HG03460 (cell line): ENCODE results near the gene OR5V1.
"Not testable (repeated sequence)": the region's sequence is repeated elsewhere in the genome, so short reads cannot be mapped to it uniquely, and the experiment has no call there.

Experiments
- ATAC-seq: cut with Tn5 transposase; IDR thresholded peaks from one replicate; pipeline ENCODE4 v1.9.1; 2021; ENCODE audit not compliant: unreplicated experiment

The OR5V1 gene

DNA sequence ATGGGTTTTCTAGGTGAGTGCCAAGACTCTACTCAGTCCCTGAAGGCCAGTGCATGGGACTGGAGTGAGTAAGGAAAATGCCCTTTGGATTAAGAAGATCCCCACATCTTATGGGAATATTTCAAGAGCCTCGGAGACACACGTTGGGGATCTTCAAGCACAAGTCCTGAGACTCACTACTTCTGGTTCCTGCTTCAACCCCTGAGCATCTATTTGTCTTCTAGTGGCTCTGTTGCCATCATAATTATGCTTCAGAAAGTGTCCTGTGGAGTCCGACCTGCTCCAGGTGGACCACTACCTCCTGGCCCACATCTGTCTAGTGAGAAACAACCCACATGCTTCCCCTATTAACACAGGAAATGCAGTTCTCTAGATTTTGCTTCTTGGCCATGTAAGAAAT lies at the start of gene OR5V1:
Gene OR5V1 (minus strand): TSS at position 101 of the 400 bp plus-strand sequence. CDS start 12,670 bp downstream, outside the sequence.
- ATAC-seq = no peak

GRCh38 chr6:29414588-29414987 lies 45.9 kb upstream of the OR5V1 start, which contains the start of gene OR12D1:
OR12D1 (plus strand) TSS chr6:29414928.
- ATAC-seq = no peak

DNA sequence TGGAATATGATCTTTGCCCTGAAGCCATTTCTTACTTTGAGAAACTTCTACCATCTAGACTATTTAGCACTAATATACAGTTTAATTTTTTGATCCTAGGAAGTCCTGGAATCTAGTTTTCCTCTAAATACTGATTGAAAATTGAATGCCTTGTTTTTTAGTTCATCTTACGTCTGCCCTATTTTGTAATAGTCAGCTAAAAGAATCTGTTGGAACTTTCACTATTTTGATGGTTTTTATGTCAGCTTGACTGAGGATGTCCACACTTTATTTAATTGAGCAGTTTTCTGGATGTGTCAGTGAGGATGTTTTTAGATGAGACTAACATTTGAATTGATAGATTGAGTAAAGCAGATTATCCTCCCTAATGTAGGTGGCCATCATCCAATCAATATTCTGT lies 35.1 kb upstream of the OR5V1 start:
- no peak for ATAC-seq

DNA sequence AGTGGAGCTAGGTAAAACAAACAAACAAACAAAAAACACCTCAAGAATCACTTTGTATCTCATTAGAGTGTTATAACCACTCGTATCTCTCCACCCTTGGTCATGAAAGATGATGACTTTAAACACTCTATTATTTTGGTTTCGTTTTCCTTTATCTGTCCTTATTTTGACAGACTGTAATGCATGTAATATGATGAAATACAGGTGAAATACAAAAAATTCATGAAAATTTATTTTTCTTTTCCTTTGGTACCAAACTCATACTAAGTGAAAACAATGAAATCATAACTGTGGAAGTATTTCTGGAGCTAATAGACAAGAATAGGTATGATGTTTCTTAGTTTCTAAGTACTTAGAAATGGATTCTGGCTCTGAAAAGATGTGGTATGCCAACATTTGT lies 30.9 kb upstream of the OR5V1 start:
- no peak for ATAC-seq

DNA sequence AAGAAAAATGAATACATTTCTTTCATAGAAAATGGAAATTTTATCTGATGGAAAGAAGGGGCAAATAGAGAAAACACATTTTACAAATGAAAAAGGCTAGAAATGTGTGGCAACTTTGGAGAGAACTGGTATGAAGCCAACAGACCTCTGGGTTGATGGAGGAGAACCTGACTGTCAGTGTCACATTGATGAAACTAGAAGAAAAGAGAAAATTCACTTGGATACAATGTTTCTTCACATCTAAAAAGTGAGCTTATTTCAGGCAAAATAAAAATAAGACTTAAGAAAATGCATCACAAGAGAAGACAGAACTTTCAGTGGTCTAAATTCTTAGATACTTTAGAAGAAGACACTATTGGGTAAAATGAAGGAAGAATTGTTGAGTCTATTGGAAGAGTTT lies 26.7 kb upstream of the OR5V1 start, which contains the start of gene OR12D2:
Gene OR12D2 (plus strand): TSS at position 301 of the 400 bp plus-strand sequence. CDS start 1,069 bp downstream, outside the sequence.
- ATAC-seq = no peak

- no peak for ATAC-seq
Measured at GRCh38 chr6:29388533-29388932, 19.9 kb upstream of the OR5V1 start.

- no peak for ATAC-seq
Measured at GRCh38 chr6:29376003-29376402, 7.3 kb upstream of the OR5V1 start.

- no peak for ATAC-seq
Measured at GRCh38 chr6:29375191-29375590, 6.5 kb upstream of the OR5V1 start, which contains the start of gene OR12D3. OR12D3 (minus strand) TSS chr6:29375291; CDS start chr6:29375287, 4 bp downstream.

GRCh38 chr6:29355603-29356002 lies 13.1 kb downstream of the OR5V1 start:
- ATAC-seq = no peak

DNA sequence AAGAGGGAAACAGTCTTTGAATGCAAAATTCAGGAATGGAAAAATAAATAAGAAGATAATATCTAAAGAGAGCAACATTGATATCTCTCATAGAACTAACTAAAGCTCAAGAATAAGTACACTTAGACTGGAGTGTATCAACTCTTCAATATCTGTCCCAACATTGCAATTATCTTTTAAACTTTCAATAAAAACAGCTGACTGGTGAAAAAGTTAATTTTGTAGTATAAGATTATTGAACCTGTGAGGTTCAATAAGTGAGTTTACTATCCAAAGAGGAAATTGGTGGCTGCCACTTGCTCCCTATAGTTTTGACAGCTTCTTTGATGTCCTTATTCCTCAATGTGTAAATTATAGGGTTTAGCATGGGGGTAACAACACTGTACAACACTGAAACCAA lies 13.7 kb downstream of the OR5V1 start:
- ATAC-seq = no peak

GRCh38 chr6:29349348-29349747 lies 19.3 kb downstream of the OR5V1 start:
- not testable (repeated sequence) for ATAC-seq

- ATAC-seq = no peak
Measured at GRCh38 chr6:29345380-29345779, 23.3 kb downstream of the OR5V1 start.

DNA sequence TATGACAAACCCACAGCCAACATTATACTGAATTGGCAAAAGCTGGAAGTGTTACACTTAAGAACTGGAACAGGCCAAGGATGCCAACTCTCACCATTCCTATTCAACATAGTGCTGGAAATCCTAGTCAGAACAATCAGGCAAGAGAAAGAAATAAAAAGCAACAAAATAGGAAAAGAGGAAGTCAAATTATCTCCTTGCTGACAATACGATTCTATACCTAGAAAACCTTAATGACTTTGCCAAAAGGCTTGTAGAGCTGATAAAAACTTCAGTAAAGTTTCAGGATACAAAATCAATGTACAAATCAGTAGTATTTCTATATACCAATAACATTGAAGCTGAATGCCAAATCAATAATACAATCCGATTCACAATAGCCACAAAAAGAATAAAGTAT lies 32.4 kb downstream of the OR5V1 start:
- no peak for ATAC-seq

DNA sequence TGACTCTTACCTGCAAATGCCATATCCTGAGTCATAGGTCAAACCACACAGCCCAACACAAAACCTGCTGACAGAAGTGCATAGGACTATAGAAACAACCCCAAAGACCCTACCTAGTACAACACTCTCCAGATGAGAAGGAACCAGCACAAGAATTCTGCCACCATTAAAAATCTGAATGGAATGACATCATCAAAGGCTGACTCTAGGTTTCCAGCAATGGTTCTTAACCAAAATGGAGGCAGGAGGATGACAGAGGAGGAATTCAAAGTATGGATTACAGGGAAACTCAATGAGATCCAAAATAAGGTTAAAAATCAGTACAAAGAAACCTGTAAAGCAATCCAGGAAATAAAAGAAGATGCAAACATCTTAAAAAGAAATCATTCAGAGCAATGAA lies 36.0 kb downstream of the OR5V1 start:
- no peak for ATAC-seq

DNA sequence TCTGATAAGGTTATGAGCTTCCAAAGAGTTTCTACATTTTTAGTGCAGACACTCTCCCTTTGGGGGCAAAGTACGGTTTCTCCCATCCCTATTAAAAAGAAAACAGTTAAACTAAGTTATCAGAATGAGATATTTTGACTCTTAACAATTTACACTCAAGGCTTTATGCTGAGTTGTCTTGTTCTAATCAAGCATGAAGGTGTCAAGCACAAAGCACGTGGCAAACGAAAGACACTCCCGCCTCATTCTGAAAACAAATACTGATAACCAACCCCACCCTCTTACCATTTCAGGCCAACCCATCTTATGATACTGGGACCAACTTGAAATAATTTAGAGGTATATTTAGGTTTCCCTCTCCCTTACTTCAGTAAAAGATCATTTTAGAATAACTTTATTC lies 42.9 kb downstream of the OR5V1 start:
- ATAC-seq = no peak

GRCh38 chr6:29323332-29323731 lies 45.3 kb downstream of the OR5V1 start:
- ATAC-seq = not testable (repeated sequence)

DNA sequence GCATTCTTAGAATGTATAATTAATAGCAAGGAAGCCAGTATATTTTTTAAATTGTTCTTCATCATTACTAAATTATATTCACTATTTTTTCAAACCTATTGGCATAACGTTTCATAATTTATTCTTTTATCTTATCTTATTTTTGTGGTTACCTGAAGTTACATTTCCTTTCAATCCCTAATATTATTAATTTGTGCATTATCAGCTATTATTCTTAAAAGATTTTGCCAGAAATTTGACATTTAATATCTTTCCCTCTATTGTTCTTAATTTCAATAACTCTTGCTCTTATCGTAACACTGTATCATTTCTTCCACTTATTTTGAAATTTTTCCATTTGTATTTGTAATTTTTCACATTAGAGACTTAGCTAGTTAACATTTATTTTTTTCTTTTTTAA lies 48.7 kb downstream of the OR5V1 start:
- no peak for ATAC-seq
